Activated B cell treated with CpG ODN at 0.5 μM for 24 hours (primary cell): ENCODE results near the gene TMC6. TPM values are rescaled to one million over a fixed set of nuclear protein-coding genes. Genes with fewer than 3 reads are reported as not detected.
A peak's percentile ranks its signal among the peaks of the same experiment; 100 is the strongest.

Experiments
- ATAC-seq: fragments of 200-7000 bp; cut with Tn5 transposase; one replicate; pipeline ENCODE4 v1.10.0; 2021; ENCODE audit warnings: low read depth, mild to moderate bottlenecking, moderate library complexity
- CTCF ChIA-PET: fragments of 350-600 bp; sonication (Branson Sonifier 250); formaldehyde crosslinking; loops from one replicate; lab custom pipeline; 2021; ENCODE audit warnings: antibody characterized with exemption; lab: Charles Lee
- POLR2A ChIA-PET: fragments of 350-600 bp; sonication (Branson Sonifier 250); formaldehyde crosslinking; loops from one replicate; lab custom pipeline; 2021; ENCODE audit warnings: antibody characterized with exemption; lab: Charles Lee
- DNase-seq: peaks from one replicate; pipeline ENCODE4 v3.0.0; 2022
- H3K27ac Mint-ChIP-seq: one replicate; pipeline ENCODE4 v1.8.0; 2020; ENCODE audit warnings: mixed read lengths
- H3K27me3 Mint-ChIP-seq: one replicate; pipeline ENCODE4 v1.8.0; 2021; ENCODE audit warnings: mixed read lengths
- H3K36me3 Mint-ChIP-seq: one replicate; pipeline ENCODE4 v1.8.0; 2021; ENCODE audit warnings: low read depth, mixed read lengths
- H3K4me1 Mint-ChIP-seq: one replicate; pipeline ENCODE4 v1.8.0; 2021; ENCODE audit warnings: mixed read lengths
- H3K4me3 Mint-ChIP-seq: one replicate; pipeline ENCODE4 v1.8.0; 2020; ENCODE audit warnings: mild to moderate bottlenecking, mixed read lengths
- H3K9me3 Mint-ChIP-seq: one replicate; pipeline ENCODE4 v1.8.0; 2020; ENCODE audit warnings: mixed read lengths
- CTCF ChIP-seq: fragments of 200-600 bp; IDR thresholded peaks from one replicate; pipeline ENCODE4 v1.8.0; 2022; ENCODE audit warnings: antibody characterized with exemption, mild to moderate bottlenecking
- intact Hi-C: fragments of 100-400 bp; cut with micrococcal nuclease; formaldehyde crosslinking; loops from one replicate; pipeline ENCODE4 v1.15.1; 2024
- total RNA-seq: library from RNA; stranded (reverse); gene quantifications from 2 replicates; pipeline ENCODE4 v1.2.3, GENCODE V29; 2022

Gene TMC6
- total RNA-seq, 1 donor from 2014 or later: 896 TPM

- DNase-seq (no peak), ATAC-seq (peak; percentile 74)
- H3K4me3 Mint-ChIP-seq: peak overlapping the region; percentile 72
- no peak for TF ChIP-seq CTCF
- no peaks in the 10 kb centered on the region for H3K9me3 Mint-ChIP-seq
- H3K36me3 Mint-ChIP-seq: no peaks in the 10 kb centered on the region
- peak overlapping the region; percentile 97 for H3K27ac Mint-ChIP-seq
- H3K27me3 Mint-ChIP-seq: no peaks in the 10 kb centered on the region
- ChIA-PET POLR2A (interaction anchor here (0.7 to 48.2 kb wide), 3 partner anchors 18 to 1186 kb away, joined by 9 to 2404 read pairs (median 1040); partner anchors contain the start of genes AFMID, SYNGR2, TK1 and TMC6), CTCF (interaction anchor here (0.6 to 1.2 kb wide), 3 partner anchors 22 to 1973 kb away, joined by 3 to 4 read pairs (median 3); partner anchors contain the start of gene TNRC6C)
- intact Hi-C loops: loop anchor here (1.0 to 10.0 kb wide), 6 partner anchors 8 to 690 kb away; partner anchors contain the start of gene SYNGR2
- H3K4me1 Mint-ChIP-seq: peaks cover 82% of the 10 kb centered on the region
These were observed 26.6 kb upstream of the TMC6 start for GRCh38 chr17:78154903-78155811.

GRCh38 chr17:78151514-78152008 lies 23.0 kb upstream of the TMC6 start:
- no peak for DNase-seq
- Mint-ChIP-seq H3K27me3 (no peaks in the 10 kb centered on the region), H3K36me3 (no peaks in the 10 kb centered on the region), H3K27ac (peak overlapping the region; percentile 73), H3K9me3 (no peaks in the 10 kb centered on the region), H3K4me1 (peaks cover 83% of the 10 kb centered on the region), H3K4me3 (no peak overlapping the region)
- POLR2A ChIA-PET: interaction anchor here (0.6 to 48.2 kb wide), 4 partner anchors 20 to 192 kb away, joined by 3 to 2404 read pairs (median 523); partner anchors contain the start of genes AFMID, SYNGR2, TK1 and TMC6
- intact Hi-C loops: loop anchor here (10.0 kb wide), 1 partner anchor 687 kb away; no protein-coding TSS in a partner anchor
- CTCF ChIA-PET: no interaction called here
- no peak for TF ChIP-seq CTCF
- ATAC-seq: no peak

GRCh38 chr17:78148286-78149016 lies 19.9 kb upstream of the TMC6 start:
- Mint-ChIP-seq H3K27ac (peak overlapping the region; percentile 94), H3K4me3 (peak overlapping the region; percentile 25), H3K27me3 (no peaks in the 10 kb centered on the region), H3K9me3 (no peaks in the 10 kb centered on the region), H3K36me3 (no peaks in the 10 kb centered on the region), H3K4me1 (peaks cover 86% of the 10 kb centered on the region)
- CTCF ChIA-PET: interaction anchor here (1.5 to 2.6 kb wide), 3 partner anchors 11 to 28 kb away, joined by 5 to 13 read pairs (median 9); no protein-coding TSS in a partner anchor
- intact Hi-C loops: loop anchor here (10.0 kb wide), 1 partner anchor 626 kb away; no protein-coding TSS in a partner anchor
- no peak for TF ChIP-seq CTCF
- no peak for ATAC-seq
- no peak for DNase-seq
- POLR2A ChIA-PET: interaction anchor here (0.5 to 48.2 kb wide), 7 partner anchors 17 to 825 kb away, joined by 3 to 2404 read pairs (median 4); partner anchors contain the start of genes AFMID, SYNGR2, TK1 and TMC6

GRCh38 chr17:78147315-78147998 lies 18.9 kb upstream of the TMC6 start:
- TF ChIP-seq CTCF: no peak
- DNase-seq (no peak), ATAC-seq (peak; percentile 78)
- H3K27ac Mint-ChIP-seq: peak overlapping the region; percentile 94
- ChIA-PET POLR2A (interaction anchor here (0.5 to 48.2 kb wide), 5 partner anchors 16 to 588 kb away, joined by 3 to 2404 read pairs (median 6); partner anchors contain the start of genes AFMID, SYNGR2, TK1 and TMC6), CTCF (interaction anchor here (1.0 to 2.6 kb wide), 4 partner anchors 10 to 29 kb away, joined by 4 to 13 read pairs (median 7); no protein-coding TSS in a partner anchor)
- H3K4me3 Mint-ChIP-seq: peak overlapping the region; percentile 64
- H3K27me3 Mint-ChIP-seq: no peaks in the 10 kb centered on the region
- no peaks in the 10 kb centered on the region for H3K9me3 Mint-ChIP-seq
- intact Hi-C loops: loop anchor here (1.0 to 10.0 kb wide), 3 partner anchors 8 to 627 kb away; no protein-coding TSS in a partner anchor
- peaks cover 3% of the 10 kb centered on the region for H3K36me3 Mint-ChIP-seq
- peaks cover 87% of the 10 kb centered on the region for H3K4me1 Mint-ChIP-seq
